Pancreas (tissue), 10 donors: ENCODE measurements around the gene ZNF484. TPM values are rescaled to one million over a fixed set of nuclear protein-coding genes. Genes with fewer than 3 reads are reported as not detected.
"Not testable (repeated sequence)": the region's sequence is repeated elsewhere in the genome, so short reads cannot be mapped to it uniquely, and the experiment has no call there.

Experiments
- ATAC-seq, 4 donors: fragments of 200-7000 bp; cut with Tn5 transposase; one replicate each; pipeline versions ENCODE4 v1.8.0 to v1.9.1; 2020; ENCODE audit warnings: mild to moderate bottlenecking in 4 of 4, moderate library complexity in 4 of 4
- DNase-seq, 6 donors: peaks; one replicate each; pipeline ENCODE4 v3.0.0-alpha.2; 2020
- FAIRE-seq: peaks from 2 replicates; lab custom pipeline; 2012; peaks lifted over from hg19 to GRCh38; lab: Jason Lieb, UNC
- H3K27ac ChIP-seq, 4 donors: fragments of 200-600 bp; sonication (generic); 1 replicate in 3 of 4; 2 replicates in 1 of 4; pipeline versions ENCODE4 v1.5.0 to v1.8.0; 2020
- H3K27me3 ChIP-seq, 4 donors: fragments of 200-600 bp; one replicate each; pipeline ENCODE4 v1.8.0; 2021
- H3K36me3 ChIP-seq, 3 donors: fragments of 200-600 bp; sonication (generic) in 1 of 3; one replicate each; pipeline versions ENCODE4 v1.5.0 to v1.8.0; 2020 to 2021
- H3K4me1 ChIP-seq, 3 donors: fragments of 200-600 bp; one replicate each; pipeline ENCODE4 v1.8.0; 2021
- H3K4me3 ChIP-seq, 4 donors: fragments of 200-600 bp; sonication (generic) in 2 of 4; one replicate each; pipeline versions ENCODE4 v1.5.0 to v1.8.0; 2020 to 2021
- H3K9me3 ChIP-seq, 4 donors: fragments of 200-600 bp; one replicate each; pipeline ENCODE4 v1.8.0; 2021
- CTCF ChIP-seq, 4 donors: fragments of 200-600 bp; sonication (generic) in 3 of 4; IDR thresholded peaks; one replicate each; pipeline versions ENCODE4 v1.5.0 to v1.8.0; 2021; ENCODE audit warnings: antibody characterized with exemption in 4 of 4
- WGBS, 2 donors: extraction: QIAGEN DNeasy Blood & Tissue Kit; methylation state at CpG; one replicate each; pipeline ENCODE4 v1.1.7; 2013; 5-methylcytosine and 5-hydroxymethylcytosine counted together
- intact Hi-C, 3 donors: fragments of 100-400 bp; cut with DNase I; formaldehyde crosslinking; loops; one replicate each; pipeline versions ENCODE4 v1.11.1 to v1.14.2; 2022
- polyA plus RNA-seq, 2 donors: library from polyadenylated mRNA; stranded (reverse); fragments of 200-250 nt; gene quantifications; one replicate each; pipeline ENCODE4 v1.2.3, GENCODE V29; 2013
- total RNA-seq, 6 donors: library from RNA; stranded (reverse); fragmentation: NEBNext Ultra II Directional in 4 of 6; extraction: Animal tissue kit (Norgen Biotek cat#: 25700) in 4 of 6; gene quantifications; one replicate each; pipeline versions ENCODE4 v1.2.1 to v1.2.4, GENCODE V29; 2021 to 2023
- donor health status: healthy with polysubstance abuse.
- donor health status: DM: no; HTN: no; CAD: no; lungs with moderate emphysema.
- donor health status: DM: no; HTN: no; CAD: no.
- donor health status: control.
- donor health status: control.
- donor health status: Bipolar disorder and iron deficiency.
- donor health status: DM: yes; HTN: yes; CAD: no.
- donor health status: DM: no; HTN: no; CAD: no.
- donor health status: DM: no; HTN: no; CAD: no.
- donor health status: DM: yes; HTN: yes; CAD: no.

Gene ZNF484
- 1 to 10 TPM; 2.2 to 5.9 (median 2.8) TPM for total RNA-seq
- 1 to 10 TPM in 1 of 2 donors, under 1 TPM in 1; 0.84 to 2.0 TPM for polyA plus RNA-seq

- ATAC-seq (peak; percentile 97 to 100 (median 99)), DNase-seq (peak; percentile 95 to 100 (median 98)), FAIRE-seq (peak; percentile 88)
- Histone ChIP-seq H3K36me3 (no peaks in the 10 kb centered on the region), H3K4me3 (peak within 1 kb of the TSS; percentile 27 to 58 (median 36)), H3K4me1 (peaks cover 0 to 15% (median 4%) of the 10 kb centered on the region in 3 donors), H3K27ac (peak within 1 kb of the TSS in 3 of 4 donors; percentile 23 to 80 (median 77)), H3K9me3 (no peaks in the 10 kb centered on the region), H3K27me3 (peaks cover 0 to 5% (median 0%) of the 10 kb centered on the region in 4 donors)
- WGBS, 2 donors = 7 to 9% methylated on average over 28 of the region's 28 CpGs
- no peak for TF ChIP-seq CTCF (IDR thresholded peaks at IDR 0.05)
- intact Hi-C loops = no loop called here
These were observed at the start of gene ZNF484 for GRCh38 chr9:92877531-92878430. Gene ZNF484, minus strand, starts transcription at chr9:92878038. Its CDS starts 3,009 bp downstream, at chr9:92875029.

- intact Hi-C loops = no loop called here
- no peak overlapping the region for H3K4me3 ChIP-seq
- no peaks in the 10 kb centered on the region for H3K27me3 ChIP-seq
- H3K27ac ChIP-seq = no peak overlapping the region
- H3K36me3 ChIP-seq = no peaks in the 10 kb centered on the region
- H3K4me1 ChIP-seq = no peaks in the 10 kb centered on the region
- FAIRE-seq = no peak
- WGBS, 2 donors = 100% methylated on average over 1 of the region's 1 CpG
- no peaks in the 10 kb centered on the region for H3K9me3 ChIP-seq
- ATAC-seq = no peak
- no peak for TF ChIP-seq CTCF (IDR thresholded peaks at IDR 0.05)
- no peak for DNase-seq
These were observed 42.6 kb upstream of the ZNF484 start for GRCh38 chr9:92920437-92920836.

- Histone ChIP-seq H3K27ac (no peak overlapping the region), H3K27me3 (no peaks in the 10 kb centered on the region), H3K4me3 (no peak overlapping the region), H3K9me3 (no peaks in the 10 kb centered on the region), H3K36me3 (no peaks in the 10 kb centered on the region), H3K4me1 (peaks cover 0 to 3% (median 0%) of the 10 kb centered on the region in 3 donors)
- TF ChIP-seq CTCF (IDR thresholded peaks at IDR 0.05) = no peak
- WGBS, 2 donors = 41 to 51% methylated on average over 2 of the region's 2 CpGs
- intact Hi-C loops = no loop called here
- peak in 1 of 4 donors; percentile 36 for ATAC-seq
- DNase-seq = no peak
- FAIRE-seq = no peak
These were observed 39.5 kb upstream of the ZNF484 start for GRCh38 chr9:92917176-92917800.

- FAIRE-seq (no peak), DNase-seq (peak in 2 of 6 donors; percentile 30 to 33), ATAC-seq (peak; percentile 78 to 89 (median 86))
- intact Hi-C loops = no loop called here
- H3K4me3 ChIP-seq = no peak overlapping the region
- H3K27me3 ChIP-seq = no peaks in the 10 kb centered on the region
- peaks cover 8 to 15% (median 13%) of the 10 kb centered on the region in 3 donors for H3K4me1 ChIP-seq
- no peaks in the 10 kb centered on the region for H3K9me3 ChIP-seq
- WGBS, 2 donors = 11 to 16% methylated on average over 11 of the region's 11 CpGs
- no peak overlapping the region for H3K27ac ChIP-seq
- H3K36me3 ChIP-seq = no peaks in the 10 kb centered on the region
- TF ChIP-seq CTCF (IDR thresholded peaks at IDR 0.05) = no peak
These were observed 34.0 kb upstream of the ZNF484 start for GRCh38 chr9:92911511-92912475.

- H3K36me3 ChIP-seq, intact Hi-C loops, ATAC-seq, DNase-seq, H3K27ac ChIP-seq, H3K27me3 ChIP-seq, H3K4me1 ChIP-seq, H3K4me3 ChIP-seq, H3K9me3 ChIP-seq, FAIRE-seq: not testable (repeated sequence)
- WGBS, 2 donors = 72 to 80% methylated on average over 6 of the region's 6 CpGs
These were observed 27.3 kb upstream of the ZNF484 start for GRCh38 chr9:92905137-92905536.
